HG03342 (cell line): ENCODE measurements around the gene FSHB.
A peak's percentile ranks its signal among the peaks of the same experiment; 100 is the strongest.
"Not testable (repeated sequence)": the region's sequence is repeated elsewhere in the genome, so short reads cannot be mapped to it uniquely, and the experiment has no call there.

Experiments
- ATAC-seq: cut with Tn5 transposase; IDR thresholded peaks from one replicate; pipeline ENCODE4 v1.9.1; 2021; ENCODE audit warnings: mild to moderate bottlenecking, moderate library complexity; ENCODE audit not compliant: unreplicated experiment

The FSHB gene

DNA sequence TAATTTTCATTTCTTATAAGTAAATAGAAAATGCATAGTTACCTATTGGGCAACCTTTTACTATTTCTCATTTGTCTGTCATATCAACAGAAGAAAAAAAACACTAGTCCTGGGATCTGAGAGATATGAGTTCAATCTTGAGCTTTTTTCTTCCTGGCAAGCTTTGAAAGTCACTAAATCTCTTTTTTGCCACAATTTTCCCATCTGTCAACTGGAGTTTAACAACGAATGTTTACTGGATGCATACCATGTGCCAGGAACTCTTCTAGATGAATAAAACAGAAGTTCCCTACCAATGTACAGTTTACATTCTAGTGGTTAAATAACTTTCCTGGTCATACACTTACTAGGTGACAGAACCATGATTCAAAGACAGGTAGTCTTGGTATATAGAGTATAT is 31.0 kb downstream of the FSHB start:
- no peak for ATAC-seq

DNA sequence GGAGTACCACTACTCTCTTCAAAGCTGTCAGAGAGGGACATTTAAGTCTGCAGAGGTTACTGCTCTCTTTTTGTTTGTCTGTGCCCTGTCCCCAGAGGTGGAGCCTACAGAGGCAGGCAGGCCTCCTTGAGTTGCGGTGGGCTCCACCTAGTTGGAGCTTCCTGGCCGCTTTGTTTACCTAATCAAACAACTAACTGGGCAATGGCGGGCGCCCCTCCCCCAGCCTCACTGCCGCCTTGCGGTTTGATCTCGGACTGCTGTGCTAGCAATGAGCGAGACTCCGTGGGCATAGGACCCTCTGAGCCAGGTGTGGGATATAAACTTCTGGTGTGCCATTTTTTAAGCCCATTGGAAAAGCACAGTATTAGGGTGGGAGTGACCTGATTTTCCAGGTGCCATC is 37.8 kb downstream of the FSHB start:
- ATAC-seq: not testable (repeated sequence)

DNA sequence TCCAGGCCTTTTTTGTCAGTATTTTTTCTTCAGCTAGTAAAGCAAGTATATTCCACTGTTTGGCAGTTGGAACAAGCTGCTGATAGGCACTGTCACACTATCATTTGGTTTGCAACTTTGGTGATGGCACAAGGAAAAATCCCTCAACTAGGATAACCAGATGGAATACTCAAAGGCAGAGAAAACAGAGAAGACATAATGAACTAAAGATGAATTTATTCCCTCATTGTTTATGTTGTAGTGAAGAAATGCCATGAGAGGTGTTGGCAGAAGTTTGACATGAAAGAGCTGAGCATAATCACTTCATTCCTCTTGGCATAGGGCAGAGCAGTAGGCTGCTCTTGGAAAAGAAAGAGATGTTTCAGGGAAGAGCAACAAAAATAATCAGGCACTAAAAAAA is 39.9 kb downstream of the FSHB start:
- ATAC-seq: no peak

DNA sequence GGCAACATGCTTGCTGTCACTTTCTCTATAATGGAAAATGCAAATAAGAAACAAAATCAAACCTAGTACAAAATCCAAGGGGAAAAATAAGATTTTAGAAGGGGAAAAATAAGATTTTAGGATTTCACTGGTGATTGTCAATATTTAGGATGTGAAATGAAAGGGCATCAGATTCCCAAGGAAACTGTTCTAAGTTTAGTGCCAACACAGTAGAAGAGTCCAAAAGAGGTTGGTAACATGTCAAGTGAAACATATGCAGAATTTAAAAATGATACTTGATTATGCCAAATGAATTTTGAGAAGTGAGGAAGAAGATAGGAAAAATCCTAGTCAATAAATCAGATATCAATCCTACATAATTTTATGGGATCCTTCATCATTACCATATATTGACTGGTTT is 46.4 kb downstream of the FSHB start:
- no peak for ATAC-seq

DNA sequence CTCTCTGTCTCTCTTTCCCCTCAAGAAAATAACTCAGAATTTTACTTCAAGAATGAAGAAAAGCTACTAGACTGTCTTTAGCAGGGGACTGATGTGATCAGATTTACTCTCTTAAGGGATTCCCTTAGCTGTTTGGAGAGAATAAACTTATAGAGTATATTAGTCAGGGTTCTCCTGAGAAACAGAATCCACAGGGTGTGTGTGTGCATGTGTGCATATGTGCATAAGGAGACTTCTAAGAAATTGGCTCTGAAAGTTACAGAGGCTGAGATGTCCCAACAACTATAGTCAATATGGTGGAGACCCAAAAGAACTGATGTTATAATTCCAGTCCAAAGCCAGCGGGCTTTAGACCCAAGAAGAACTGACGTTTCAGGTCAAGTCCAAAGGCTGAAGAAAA is 49.0 kb downstream of the FSHB start:
- no peak for ATAC-seq

DNA sequence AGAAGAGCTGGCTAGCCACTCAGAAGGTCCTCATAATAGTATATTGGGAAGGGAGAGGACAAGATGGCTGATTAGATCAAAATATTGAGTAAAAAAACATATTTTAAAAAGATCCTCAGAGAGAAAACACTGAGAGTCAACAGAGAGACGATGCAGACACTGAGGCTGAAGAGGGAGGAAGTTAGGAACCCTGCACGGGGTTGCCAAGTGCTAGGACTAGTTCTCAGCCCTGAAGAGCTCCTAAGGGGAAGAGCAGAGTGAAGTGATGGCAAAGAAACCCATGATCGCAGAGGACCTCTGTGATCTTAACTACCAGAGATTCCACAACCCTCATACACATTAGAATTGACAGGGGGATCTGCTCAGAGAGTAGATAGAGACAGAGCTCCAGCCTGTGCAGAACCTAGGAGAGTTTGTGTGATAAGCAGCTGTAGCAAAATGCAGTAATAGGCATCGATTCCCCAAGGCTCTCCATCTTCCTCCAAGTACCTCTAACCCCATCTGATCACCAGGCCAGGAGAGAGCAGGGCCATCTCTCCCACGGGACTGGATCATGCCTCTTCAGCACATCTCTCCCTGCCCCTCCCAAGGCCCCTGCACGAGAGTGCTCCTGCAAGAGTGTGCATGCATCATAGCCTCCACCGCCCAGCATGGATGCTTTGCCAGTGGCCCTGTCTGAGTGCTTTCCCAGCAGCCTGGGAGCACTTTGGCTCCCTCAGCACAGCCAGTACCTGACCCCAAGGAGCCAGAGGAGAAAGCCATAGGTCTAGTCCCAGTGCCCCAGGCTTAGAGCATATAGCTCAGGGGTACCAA is 50.9 kb downstream of the FSHB start:
- ATAC-seq: peak; percentile 27

DNA sequence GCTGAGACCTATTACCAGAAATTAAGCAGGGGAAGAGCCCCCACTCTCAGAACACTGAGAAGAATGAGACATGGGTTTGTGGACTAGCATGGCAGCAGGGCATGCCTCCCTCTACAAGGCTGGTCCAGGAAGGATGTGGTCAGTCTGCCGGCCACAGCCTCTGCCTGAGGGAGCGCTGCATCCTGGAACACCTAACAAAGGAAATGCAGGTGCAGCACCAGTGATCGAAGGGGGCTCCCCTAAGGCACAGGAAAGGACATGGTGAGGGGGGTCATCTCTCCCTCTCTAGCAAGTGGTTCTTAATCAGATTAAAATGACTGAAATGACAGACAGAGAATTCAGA is 51.4 kb downstream of the FSHB start:
- ATAC-seq: peak; percentile 72
